WI38 (cell line): Measurements from ENCODE around the gene ATF3.

Source experiments
- H3K4me3 ChIP-seq: 2 replicates; pipeline ENCODE4 v1.5.1; 2011; ENCODE audit warnings: low read depth, mild to moderate bottlenecking, control low read depth, low read length
- TF ChIP-seq, protein P1 (sequence below): IDR thresholded peaks from 2 replicates; pipeline ENCODE4 v1.5.1; 2012; ENCODE audit warnings: low read depth, mild to moderate bottlenecking, control low read depth, low read length

Gene ATF3

DNA sequence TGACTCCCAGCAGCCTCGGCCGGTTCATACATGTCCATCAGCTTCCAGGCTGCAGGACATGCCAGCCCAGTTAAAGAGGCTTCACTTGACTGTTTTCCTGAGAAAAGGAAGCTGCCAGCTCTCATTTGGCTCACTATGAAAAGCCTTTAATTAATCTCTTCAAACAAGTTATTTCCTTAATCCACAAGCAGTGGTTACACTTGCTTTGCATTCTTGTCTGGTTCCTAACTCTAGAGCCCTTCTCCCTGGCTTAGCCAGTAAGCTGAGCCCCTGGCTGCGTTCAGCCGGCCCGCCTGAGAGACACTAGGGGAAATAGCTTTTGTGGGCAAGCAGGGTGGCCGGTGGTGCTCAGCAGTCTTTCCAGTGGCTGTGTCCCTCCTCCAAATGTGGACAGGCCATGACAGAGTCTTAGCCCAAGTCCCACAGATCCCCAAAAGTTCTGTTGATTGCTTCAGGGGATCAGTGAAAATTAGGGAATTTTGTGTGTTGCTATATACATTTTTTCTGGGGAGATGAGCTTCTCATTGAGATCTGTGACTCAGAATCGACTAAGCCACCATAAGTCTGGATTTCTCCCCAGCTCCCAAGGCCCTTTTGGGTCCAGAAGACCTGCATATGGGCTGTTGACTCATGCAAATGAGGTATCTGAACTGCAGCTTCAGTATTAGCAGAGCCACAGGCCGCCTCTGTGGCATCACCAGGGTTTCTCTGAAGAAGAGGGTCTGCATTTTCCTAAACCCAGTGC, 10.1 kb downstream of the ATF3 start:
- TF ChIP-seq, protein P1, sequence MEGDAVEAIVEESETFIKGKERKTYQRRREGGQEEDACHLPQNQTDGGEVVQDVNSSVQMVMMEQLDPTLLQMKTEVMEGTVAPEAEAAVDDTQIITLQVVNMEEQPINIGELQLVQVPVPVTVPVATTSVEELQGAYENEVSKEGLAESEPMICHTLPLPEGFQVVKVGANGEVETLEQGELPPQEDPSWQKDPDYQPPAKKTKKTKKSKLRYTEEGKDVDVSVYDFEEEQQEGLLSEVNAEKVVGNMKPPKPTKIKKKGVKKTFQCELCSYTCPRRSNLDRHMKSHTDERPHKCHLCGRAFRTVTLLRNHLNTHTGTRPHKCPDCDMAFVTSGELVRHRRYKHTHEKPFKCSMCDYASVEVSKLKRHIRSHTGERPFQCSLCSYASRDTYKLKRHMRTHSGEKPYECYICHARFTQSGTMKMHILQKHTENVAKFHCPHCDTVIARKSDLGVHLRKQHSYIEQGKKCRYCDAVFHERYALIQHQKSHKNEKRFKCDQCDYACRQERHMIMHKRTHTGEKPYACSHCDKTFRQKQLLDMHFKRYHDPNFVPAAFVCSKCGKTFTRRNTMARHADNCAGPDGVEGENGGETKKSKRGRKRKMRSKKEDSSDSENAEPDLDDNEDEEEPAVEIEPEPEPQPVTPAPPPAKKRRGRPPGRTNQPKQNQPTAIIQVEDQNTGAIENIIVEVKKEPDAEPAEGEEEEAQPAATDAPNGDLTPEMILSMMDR: no peak
- H3K4me3 ChIP-seq: no peak overlapping the region

DNA sequence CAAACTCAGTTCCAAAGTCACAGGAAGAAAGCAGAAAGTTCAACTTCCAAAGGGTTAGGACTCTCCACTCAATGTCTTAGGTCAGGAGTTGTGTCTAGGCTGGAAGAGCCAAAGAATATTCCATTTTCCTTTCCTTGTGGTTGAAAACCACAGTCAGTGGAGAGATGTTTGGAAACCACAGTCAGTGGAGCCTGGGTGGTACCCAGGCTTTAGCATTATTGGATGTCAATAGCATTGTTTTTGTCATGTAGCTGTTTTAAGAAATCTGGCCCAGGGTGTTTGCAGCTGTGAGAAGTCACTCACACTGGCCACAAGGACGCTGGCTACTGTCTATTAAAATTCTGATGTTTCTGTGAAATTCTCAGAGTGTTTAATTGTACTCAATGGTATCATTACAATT, 11.7 kb downstream of the ATF3 start:
- no peak overlapping the region for H3K4me3 ChIP-seq
- TF ChIP-seq, protein P1: no peak

DNA sequence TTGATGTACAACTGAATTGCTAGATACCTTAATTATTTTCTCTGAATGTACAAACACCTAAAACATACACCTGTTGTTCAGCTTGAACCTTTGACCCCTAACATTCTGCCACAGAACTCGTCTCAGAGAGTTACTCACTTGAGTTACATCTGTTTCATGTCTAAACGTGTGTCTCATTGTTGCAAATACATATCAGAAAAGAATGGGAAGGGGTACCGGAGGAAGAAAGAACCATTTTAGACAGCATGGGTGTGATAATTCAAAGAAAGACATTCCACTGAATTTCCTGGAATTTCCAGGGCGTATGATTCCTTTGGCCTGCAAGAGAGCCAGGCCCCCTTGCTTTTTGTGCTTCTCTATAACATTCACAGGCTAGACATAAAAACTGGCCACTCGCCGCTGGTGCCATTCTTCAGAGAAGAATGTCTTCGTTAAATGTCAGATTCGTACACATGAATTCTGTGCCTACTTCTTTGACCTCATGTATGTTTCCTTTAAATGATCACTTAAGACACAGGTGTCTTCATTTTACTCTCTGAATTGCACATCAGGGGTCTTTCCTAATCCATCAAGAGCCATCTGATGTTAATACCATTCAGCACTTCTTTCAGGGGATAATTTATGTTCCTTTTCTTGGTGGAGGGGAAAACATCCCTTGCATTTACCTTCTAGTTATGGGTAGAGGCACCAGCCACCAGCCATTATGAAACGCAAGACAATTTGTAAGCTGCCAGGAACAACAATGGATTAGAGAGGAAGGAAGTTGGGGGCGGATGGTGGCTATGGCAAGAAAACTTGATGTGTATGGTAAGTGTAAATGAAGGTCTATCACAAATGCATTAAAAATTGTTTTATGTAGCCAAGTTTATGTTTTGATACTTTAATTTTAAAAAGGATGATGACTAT, 12.7 kb downstream of the ATF3 start:
- no peak overlapping the region for H3K4me3 ChIP-seq
- TF ChIP-seq, protein P1: no peak

DNA sequence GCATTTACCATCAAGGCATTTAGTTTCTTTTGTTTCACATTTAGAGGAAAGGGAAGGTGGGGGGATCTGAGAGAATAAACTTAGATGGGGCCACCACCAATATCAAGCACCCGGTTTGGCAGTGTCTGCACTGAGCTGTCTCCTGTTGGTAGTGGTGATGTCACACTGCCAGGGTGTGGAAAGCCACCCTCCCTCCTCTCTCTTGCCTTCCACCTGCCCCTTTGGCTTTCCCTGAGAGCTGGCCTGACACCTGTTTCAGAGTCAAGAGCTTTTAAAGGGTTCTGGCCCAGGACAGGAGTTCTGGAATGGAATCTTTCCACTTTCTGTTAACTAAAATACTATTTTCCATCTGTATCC, 13.4 kb downstream of the ATF3 start:
- TF ChIP-seq, protein P1: no peak

DNA sequence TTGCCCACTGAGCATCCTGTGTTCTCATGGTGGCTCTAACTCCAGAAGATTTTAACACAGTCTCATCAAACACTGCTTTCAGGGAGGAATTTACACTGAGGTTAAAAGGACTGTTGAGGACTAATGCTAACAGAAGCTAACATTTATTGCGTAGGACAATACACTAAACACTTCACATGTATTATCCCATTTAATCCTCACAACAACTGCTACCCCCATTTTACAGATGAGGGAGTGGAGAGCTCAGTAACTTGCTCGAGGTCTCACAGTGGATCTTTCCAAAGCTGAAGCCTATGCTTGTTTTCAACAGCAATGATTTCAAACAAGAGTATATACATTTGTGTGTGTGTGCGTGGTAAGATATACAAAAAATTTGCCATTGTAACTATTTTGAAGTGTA, 13.9 kb downstream of the ATF3 start:
- H3K4me3 ChIP-seq: no peak overlapping the region
- TF ChIP-seq, protein P1: no peak

More for the DNA sequence above, 13.4 kb downstream of the ATF3 start:
- H3K4me3 ChIP-seq: no peak overlapping the region

DNA sequence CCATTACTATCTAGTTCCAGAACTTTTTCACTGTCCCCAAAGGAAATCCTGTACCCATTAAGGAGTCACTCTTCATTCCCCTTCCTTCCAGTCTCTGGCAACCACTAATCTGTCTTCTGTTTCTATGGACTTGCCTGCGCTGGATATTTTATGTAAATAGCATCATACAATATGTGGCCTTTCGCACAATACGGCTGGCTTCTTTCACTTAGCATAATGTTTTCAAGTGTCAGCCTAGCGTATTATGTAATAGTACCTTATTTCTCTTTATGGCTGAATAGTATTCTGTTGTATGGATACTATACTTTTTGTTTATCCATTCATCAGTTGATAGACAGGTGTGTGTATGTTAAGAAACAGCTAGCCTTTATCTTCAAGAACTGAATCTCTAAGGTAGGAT, 14.3 kb downstream of the ATF3 start:
- H3K4me3 ChIP-seq: no peak overlapping the region
- TF ChIP-seq, protein P1: no peak

DNA sequence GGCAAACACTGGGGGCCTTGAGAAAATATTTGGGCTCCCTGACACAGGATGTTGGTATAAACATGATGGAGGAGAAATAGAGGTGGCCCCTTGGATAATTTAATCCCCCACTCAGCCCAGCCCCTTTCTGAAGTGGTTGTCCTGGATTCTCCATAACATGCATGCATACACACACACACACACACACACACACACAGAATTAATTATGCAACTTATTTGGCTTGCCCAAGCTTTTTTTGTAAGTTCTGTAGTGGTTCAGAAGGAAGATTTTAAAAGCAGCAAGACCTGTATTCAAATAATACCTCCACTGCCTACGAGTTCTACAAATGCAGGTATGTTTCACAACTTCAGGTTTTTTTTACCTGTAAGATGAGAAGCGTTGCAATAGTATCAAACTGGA, 15.0 kb downstream of the ATF3 start:
- H3K4me3 ChIP-seq: no peak overlapping the region
- TF ChIP-seq, protein P1: no peak
